Sciatic nerve (tissue), 2 donors: ENCODE measurements around the gene ERG. TPM values are rescaled to one million over a fixed set of nuclear protein-coding genes. Genes with fewer than 3 reads are reported as not detected.

ENCODE experiments used
- ATAC-seq: fragments of 200-7000 bp; cut with Tn5 transposase; one replicate; pipeline ENCODE4 v1.9.1; 2020; ENCODE audit warnings: mild to moderate bottlenecking, moderate library complexity
- DNase-seq: peaks from one replicate; pipeline ENCODE4 v3.0.0-alpha.2; 2020; ENCODE audit warnings: low spot score
- intact Hi-C: fragments of 100-400 bp; cut with DNase I; formaldehyde crosslinking; loops from one replicate; pipeline ENCODE4 v1.14.2; 2022
- total RNA-seq: library from RNA; stranded (reverse); fragmentation: NEBNext Ultra II Directional; extraction: Animal tissue kit (Norgen Biotek cat#: 25700); gene quantifications from one replicate; pipeline ENCODE4 v1.2.1, GENCODE V29; 2021
- donor health status: DM: no; HTN: no; CAD: no.
- donor health status: DM: no; HTN: no; CAD: no.

Gene ERG
- total RNA-seq, 1 donor from 2014 or later = 41.6 TPM

GRCh38 chr21:38354746-38355145 lies 143.5 kb downstream of the ERG start:
- intact Hi-C loops = loop anchor here (5.0 to 10.0 kb wide), 2 partner anchors 137 to 200 kb away; no protein-coding TSS in a partner anchor
- ATAC-seq = no peak
- DNase-seq = no peak

GRCh38 chr21:38354231-38354630 lies 144.0 kb downstream of the ERG start:
- no peak for ATAC-seq
- intact Hi-C loops = loop anchor here (5.0 to 10.0 kb wide), 2 partner anchors 137 to 199 kb away; no protein-coding TSS in a partner anchor
- DNase-seq = no peak

GRCh38 chr21:38352536-38353219 lies 145.6 kb downstream of the ERG start:
- no peak for ATAC-seq
- intact Hi-C loops = loop anchor here (5.0 to 10.0 kb wide), 2 partner anchors 135 to 198 kb away; no protein-coding TSS in a partner anchor
- peak; percentile 70 for DNase-seq

GRCh38 chr21:38351961-38352521 lies 146.2 kb downstream of the ERG start:
- intact Hi-C loops = loop anchor here (5.0 to 10.0 kb wide), 2 partner anchors 135 to 197 kb away; no protein-coding TSS in a partner anchor
- DNase-seq = no peak
- ATAC-seq = no peak

- intact Hi-C loops = loop anchor here (5.0 to 10.0 kb wide), 2 partner anchors 134 to 197 kb away; no protein-coding TSS in a partner anchor
- ATAC-seq (no peak), DNase-seq (no peak)
These were observed 146.9 kb downstream of the ERG start for GRCh38 chr21:38351176-38351959.

GRCh38 chr21:38350684-38351083 lies 147.6 kb downstream of the ERG start:
- intact Hi-C loops = loop anchor here (5.0 to 10.0 kb wide), 2 partner anchors 133 to 196 kb away; no protein-coding TSS in a partner anchor
- no peak for ATAC-seq
- DNase-seq = no peak

- ATAC-seq (no peak), DNase-seq (no peak)
- intact Hi-C loops = loop anchor here (5.0 to 10.0 kb wide), 2 partner anchors 133 to 195 kb away; no protein-coding TSS in a partner anchor
These were observed 148.3 kb downstream of the ERG start for GRCh38 chr21:38349977-38350376.

- intact Hi-C loops = no loop called here
- DNase-seq = no peak
- peak; percentile 56 for ATAC-seq
These were observed 149.0 kb downstream of the ERG start for GRCh38 chr21:38349111-38349746.

GRCh38 chr21:38346286-38346685 lies 152.0 kb downstream of the ERG start:
- intact Hi-C loops = no loop called here
- no peak for ATAC-seq
- no peak for DNase-seq

GRCh38 chr21:38343691-38344090 lies 154.6 kb downstream of the ERG start:
- intact Hi-C loops = no loop called here
- no peak for ATAC-seq

GRCh38 chr21:38342739-38343138 lies 155.5 kb downstream of the ERG start:
- DNase-seq = no peak
- ATAC-seq = no peak
- intact Hi-C loops = no loop called here

More at GRCh38 chr21:38343691-38344090, 154.6 kb downstream of the ERG start:
- no peak for DNase-seq

GRCh38 chr21:38341546-38342012 lies 156.7 kb downstream of the ERG start:
- intact Hi-C loops = no loop called here
- ATAC-seq (no peak), DNase-seq (no peak)

- ATAC-seq (no peak), DNase-seq (no peak)
- intact Hi-C loops = no loop called here
These were observed 158.1 kb downstream of the ERG start for GRCh38 chr21:38340131-38340530.

- intact Hi-C loops = no loop called here
- ATAC-seq (no peak), DNase-seq (no peak)
These were observed 160.5 kb downstream of the ERG start for GRCh38 chr21:38337793-38338192.

- DNase-seq = no peak
- no peak for ATAC-seq
- intact Hi-C loops = no loop called here
These were observed 163.4 kb downstream of the ERG start for GRCh38 chr21:38334866-38335265.

- ATAC-seq (no peak), DNase-seq (no peak)
- intact Hi-C loops = no loop called here
These were observed 164.7 kb downstream of the ERG start for GRCh38 chr21:38333301-38334272.

GRCh38 chr21:38330666-38331065 lies 167.6 kb downstream of the ERG start:
- no peak for ATAC-seq
- DNase-seq = no peak
- intact Hi-C loops = no loop called here
